Breast epithelium (tissue), 4 donors: Measurements from ENCODE around the gene MPPED2. TPM values are rescaled to one million over a fixed set of nuclear protein-coding genes. Genes with fewer than 3 reads are reported as not detected.

Experiments used
- DNase-seq, 2 donors: peaks; one replicate each; pipeline ENCODE4 v3.0.0-alpha.2; 2019; ENCODE audit warnings: low spot score in 2 of 2
- H3K27ac ChIP-seq, 2 donors: fragments of 200-600 bp; sonication (generic) in 1 of 2; one replicate each; pipeline ENCODE4 v1.5.1; 2016 to 2019; ENCODE audit warnings: mild to moderate bottlenecking in 1 of 2
- H3K27me3 ChIP-seq, 2 donors: fragments of 200-600 bp; sonication (generic) in 1 of 2; one replicate each; pipeline versions ENCODE4 v1.5.1 to v1.6.0; 2017 to 2019; ENCODE audit warnings: control low read depth in 1 of 2, mild to moderate bottlenecking in 1 of 2
- H3K36me3 ChIP-seq: fragments of 200-600 bp; one replicate; pipeline ENCODE4 v1.5.1; 2019
- H3K4me1 ChIP-seq, 2 donors: fragments of 200-600 bp; sonication (generic); one replicate each; pipeline ENCODE4 v1.5.1; 2016 to 2019; ENCODE audit warnings: control low read depth in 1 of 2
- H3K4me3 ChIP-seq, 3 donors: fragments of 200-600 bp; sonication (generic); 1 replicate in 2 of 3; 2 replicates in 1 of 3; pipeline ENCODE4 v1.5.1; 2016 to 2019; ENCODE audit warnings: mild to moderate bottlenecking in 3 of 3, moderate library complexity in 2 of 3
- H3K9me3 ChIP-seq, 2 donors: fragments of 200-600 bp; sonication (generic) in 1 of 2; one replicate each; pipeline ENCODE4 v1.5.1; 2016 to 2019; ENCODE audit warnings: control low read depth in 1 of 2
- POLR2A ChIP-seq: fragments of 450-650 bp; IDR thresholded peaks from one replicate; pipeline ENCODE4 v1.6.1; 2016; ENCODE audit warnings: antibody characterized with exemption, mild to moderate bottlenecking, moderate library complexity
- POLR2AphosphoS5 ChIP-seq, 3 donors: sonication (generic); formaldehyde crosslinking; IDR thresholded peaks; one replicate each; pipeline ENCODE4 v1.6.1; 2017; ENCODE audit warnings: antibody characterized with exemption in 3 of 3
- intact Hi-C: fragments of 100-400 bp; cut with DNase I; formaldehyde crosslinking; loops from one replicate; pipeline ENCODE4 v1.15.1; 2023; ENCODE audit warnings: low total_unique reads
- total RNA-seq, 3 donors: library from RNA; depleted of rRNA; stranded (reverse); fragments of >200 nt; gene quantifications; one replicate each; pipeline ENCODE4 v1.1.0, GENCODE V29; 2016
- TF ChIP-seq, protein P1 (sequence below), 3 donors: fragments of 450-650 bp; IDR thresholded peaks; one replicate each; pipeline ENCODE4 v1.5.1; 2016 to 2017; ENCODE audit warnings: antibody characterized with exemption in 3 of 3, mild to moderate bottlenecking in 3 of 3, moderate library complexity in 3 of 3

The MPPED2 gene
- total RNA-seq, 3 donors from 2014 or later: 8.5 to 22.7 (median 9.8) TPM

GRCh38 chr11:30465623-30466022 lies 120.5 kb downstream of the MPPED2 start:
- intact Hi-C loops: loop anchor here (2.0 kb wide), 1 partner anchor 67 kb away; no protein-coding TSS in a partner anchor

DNA sequence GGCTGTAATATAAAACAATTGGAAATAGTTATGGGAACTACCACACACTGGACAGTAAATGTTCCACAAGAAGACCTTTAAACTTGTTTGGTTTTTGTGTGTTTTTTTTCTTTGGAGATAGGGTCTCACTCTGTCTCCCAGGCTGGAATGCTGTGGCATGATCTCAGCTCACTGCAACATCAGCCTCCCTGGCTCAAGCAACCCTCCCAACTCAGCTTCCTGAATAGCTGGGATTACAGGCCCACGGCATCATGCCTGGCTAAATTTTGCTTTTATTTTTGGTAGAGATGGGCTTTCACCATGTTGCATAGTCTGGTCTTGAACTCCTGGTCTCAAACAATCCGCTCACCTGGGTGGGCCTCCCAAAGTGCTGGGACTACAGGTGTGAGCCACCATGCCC lies 121.0 kb downstream of the MPPED2 start:
- Histone ChIP-seq H3K27me3 (no peaks in the 10 kb centered on the region), H3K4me1 (no peaks in the 10 kb centered on the region), H3K27ac (no peak overlapping the region), H3K9me3 (no peaks in the 10 kb centered on the region), H3K4me3 (no peak overlapping the region), H3K36me3 (no peaks in the 10 kb centered on the region)
- TF ChIP-seq POLR2AphosphoS5 (IDR thresholded peaks at IDR 0.05) (no peak), POLR2A (no peak)
- TF ChIP-seq, protein P1, sequence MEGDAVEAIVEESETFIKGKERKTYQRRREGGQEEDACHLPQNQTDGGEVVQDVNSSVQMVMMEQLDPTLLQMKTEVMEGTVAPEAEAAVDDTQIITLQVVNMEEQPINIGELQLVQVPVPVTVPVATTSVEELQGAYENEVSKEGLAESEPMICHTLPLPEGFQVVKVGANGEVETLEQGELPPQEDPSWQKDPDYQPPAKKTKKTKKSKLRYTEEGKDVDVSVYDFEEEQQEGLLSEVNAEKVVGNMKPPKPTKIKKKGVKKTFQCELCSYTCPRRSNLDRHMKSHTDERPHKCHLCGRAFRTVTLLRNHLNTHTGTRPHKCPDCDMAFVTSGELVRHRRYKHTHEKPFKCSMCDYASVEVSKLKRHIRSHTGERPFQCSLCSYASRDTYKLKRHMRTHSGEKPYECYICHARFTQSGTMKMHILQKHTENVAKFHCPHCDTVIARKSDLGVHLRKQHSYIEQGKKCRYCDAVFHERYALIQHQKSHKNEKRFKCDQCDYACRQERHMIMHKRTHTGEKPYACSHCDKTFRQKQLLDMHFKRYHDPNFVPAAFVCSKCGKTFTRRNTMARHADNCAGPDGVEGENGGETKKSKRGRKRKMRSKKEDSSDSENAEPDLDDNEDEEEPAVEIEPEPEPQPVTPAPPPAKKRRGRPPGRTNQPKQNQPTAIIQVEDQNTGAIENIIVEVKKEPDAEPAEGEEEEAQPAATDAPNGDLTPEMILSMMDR (IDR thresholded peaks at IDR 0.05): no peak
- intact Hi-C loops: no loop called here
- no peak for DNase-seq

More at GRCh38 chr11:30465623-30466022, 120.5 kb downstream of the MPPED2 start:
- TF ChIP-seq POLR2AphosphoS5 (IDR thresholded peaks at IDR 0.05): no peak
- no peak for TF ChIP-seq POLR2A
- TF ChIP-seq, protein P1 (IDR thresholded peaks at IDR 0.05): no peak
- DNase-seq: no peak
- H3K4me1 ChIP-seq: no peaks in the 10 kb centered on the region
- H3K4me3 ChIP-seq: no peak overlapping the region
- no peak overlapping the region for H3K27ac ChIP-seq
- H3K9me3 ChIP-seq: no peaks in the 10 kb centered on the region
- no peaks in the 10 kb centered on the region for H3K36me3 ChIP-seq
- H3K27me3 ChIP-seq: no peaks in the 10 kb centered on the region

- H3K4me3 ChIP-seq: no peak overlapping the region
- TF ChIP-seq POLR2AphosphoS5 (IDR thresholded peaks at IDR 0.05): no peak
- TF ChIP-seq, protein P1 (IDR thresholded peaks at IDR 0.05): no peak
- TF ChIP-seq POLR2A: no peak
- no peak for DNase-seq
- H3K9me3 ChIP-seq: no peaks in the 10 kb centered on the region
- no peak overlapping the region for H3K27ac ChIP-seq
- intact Hi-C loops: no loop called here
- H3K4me1 ChIP-seq: no peaks in the 10 kb centered on the region
- H3K27me3 ChIP-seq: no peaks in the 10 kb centered on the region
- H3K36me3 ChIP-seq: no peaks in the 10 kb centered on the region
Measured at GRCh38 chr11:30463266-30463665, 122.9 kb downstream of the MPPED2 start.

DNA sequence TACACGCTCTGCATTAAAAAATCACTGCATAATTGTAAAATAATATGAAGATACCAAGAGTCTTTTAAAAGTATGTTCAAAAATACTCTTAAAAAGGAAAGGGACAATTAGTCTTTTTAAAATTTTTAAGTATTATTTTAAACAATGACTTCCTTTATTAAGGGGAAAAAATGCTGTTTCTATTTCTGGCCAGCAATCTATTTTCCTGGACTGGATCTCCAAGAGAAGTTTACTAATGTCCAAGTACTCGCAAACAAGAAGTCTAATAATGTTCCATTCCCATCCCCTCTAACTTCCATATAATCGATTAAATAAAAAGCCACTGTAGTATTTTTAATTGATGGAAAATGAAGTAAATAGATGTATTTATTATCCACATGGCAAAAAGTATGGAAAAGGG lies 123.7 kb downstream of the MPPED2 start:
- H3K27ac ChIP-seq: no peak overlapping the region
- intact Hi-C loops: no loop called here
- TF ChIP-seq, protein P1 (IDR thresholded peaks at IDR 0.05): no peak
- no peak for TF ChIP-seq POLR2A
- H3K27me3 ChIP-seq: no peaks in the 10 kb centered on the region
- no peaks in the 10 kb centered on the region for H3K4me1 ChIP-seq
- H3K36me3 ChIP-seq: no peaks in the 10 kb centered on the region
- DNase-seq: no peak
- no peak overlapping the region for H3K4me3 ChIP-seq
- H3K9me3 ChIP-seq: no peaks in the 10 kb centered on the region

GRCh38 chr11:30459821-30460220 lies 126.3 kb downstream of the MPPED2 start:
- Histone ChIP-seq H3K4me3 (no peak overlapping the region), H3K4me1 (no peaks in the 10 kb centered on the region), H3K27me3 (no peaks in the 10 kb centered on the region), H3K36me3 (no peaks in the 10 kb centered on the region), H3K9me3 (no peaks in the 10 kb centered on the region), H3K27ac (no peak overlapping the region)
- TF ChIP-seq, protein P1 (IDR thresholded peaks at IDR 0.05): no peak
- TF ChIP-seq POLR2AphosphoS5 (IDR thresholded peaks at IDR 0.05) (no peak), POLR2A (no peak)
- intact Hi-C loops: no loop called here
- DNase-seq: no peak
